ENCODE measurements around the gene ADAMTS16.

Gene ADAMTS16

GRCh38 chr5:5246736-5247135 lies 106.6 kb downstream of the ADAMTS16 start:
- DNase-seq, result no peak

- DNase-seq, result no peak
Measured at GRCh38 chr5:5250758-5251157, 110.6 kb downstream of the ADAMTS16 start.

- DNase-seq, result no peak
Measured at GRCh38 chr5:5252106-5252505, 112.0 kb downstream of the ADAMTS16 start.

GRCh38 chr5:5257353-5257752 lies 117.2 kb downstream of the ADAMTS16 start:
- no peak for DNase-seq

- no peak for DNase-seq
Measured at GRCh38 chr5:5258564-5258963, 118.4 kb downstream of the ADAMTS16 start.

- DNase-seq, result no peak
Measured at GRCh38 chr5:5264727-5265126, 124.6 kb downstream of the ADAMTS16 start.

- no peak for DNase-seq
Measured at GRCh38 chr5:5266297-5266696, 126.2 kb downstream of the ADAMTS16 start.

GRCh38 chr5:5270161-5270560 lies 130.0 kb downstream of the ADAMTS16 start:
- DNase-seq, result no peak

- no peak for DNase-seq
Measured at GRCh38 chr5:5270958-5271785, 131.0 kb downstream of the ADAMTS16 start.

GRCh38 chr5:5271786-5272321 lies 131.7 kb downstream of the ADAMTS16 start:
- no peak for DNase-seq

GRCh38 chr5:5273398-5273797 lies 133.3 kb downstream of the ADAMTS16 start:
- no peak for DNase-seq

- no peak for DNase-seq
Measured at GRCh38 chr5:5273976-5274375, 133.8 kb downstream of the ADAMTS16 start.

- no peak for DNase-seq
Measured at GRCh38 chr5:5275211-5275610, 135.1 kb downstream of the ADAMTS16 start.

- DNase-seq, result no peak
Measured at GRCh38 chr5:5276430-5276829, 136.3 kb downstream of the ADAMTS16 start.

- DNase-seq, result no peak
Measured at GRCh38 chr5:5276951-5277517, 136.9 kb downstream of the ADAMTS16 start.

- DNase-seq, result no peak
Measured at GRCh38 chr5:5278201-5278814, 138.2 kb downstream of the ADAMTS16 start.

GRCh38 chr5:5278815-5279381 lies 138.8 kb downstream of the ADAMTS16 start:
- DNase-seq, result no peak

GRCh38 chr5:5285906-5286305 lies 145.8 kb downstream of the ADAMTS16 start:
- DNase-seq, result no peak

GRCh38 chr5:5287419-5287818 lies 147.3 kb downstream of the ADAMTS16 start:
- DNase-seq, result no peak

- no peak for DNase-seq
Measured at GRCh38 chr5:5288201-5288600, 148.1 kb downstream of the ADAMTS16 start.

- DNase-seq, result no peak
Measured at GRCh38 chr5:5289537-5289936, 149.4 kb downstream of the ADAMTS16 start.

- DNase-seq, result no peak
Measured at GRCh38 chr5:5290674-5291334, 150.7 kb downstream of the ADAMTS16 start.

- no peak for DNase-seq
Measured at GRCh38 chr5:5291357-5291756, 151.2 kb downstream of the ADAMTS16 start.

All from NCI-H1436 treated with DMSO at 0.1 percent for 48 hours (cell line).